Measurements from ENCODE around the gene PER1.
A peak's percentile ranks its signal among the peaks of the same experiment; 100 is the strongest.
"Not testable (repeated sequence)": the region's sequence is repeated elsewhere in the genome, so short reads cannot be mapped to it uniquely, and the experiment has no call there.

The PER1 gene

GRCh38 chr17:8152112-8152775, at the start of gene PER1:
TSS of gene PER1 (minus strand) at chr17:8152404. CDS start at chr17:8150706, 1,698 bp downstream.
- DNase-seq, result peak; percentile 92

GRCh38 chr17:8192070-8192815, 40.0 kb upstream of the PER1 start:
- peak; percentile 74 for DNase-seq

GRCh38 chr17:8190506-8190905, 38.3 kb upstream of the PER1 start:
- DNase-seq, result no peak

- peak; percentile 92 for DNase-seq
Measured at GRCh38 chr17:8189711-8190477, 37.7 kb upstream of the PER1 start, which contains the start of gene BORCS6. TSS of gene BORCS6 (minus strand) at chr17:8190180. CDS start at chr17:8190140, 40 bp downstream.

GRCh38 chr17:8189041-8189710, 37.0 kb upstream of the PER1 start:
- no peak for DNase-seq

- no peak for DNase-seq
Measured at GRCh38 chr17:8188263-8188839, 36.1 kb upstream of the PER1 start.

GRCh38 chr17:8187517-8188262, 35.5 kb upstream of the PER1 start:
- peak; percentile 96 for DNase-seq

GRCh38 chr17:8186787-8187516, 34.7 kb upstream of the PER1 start:
- DNase-seq, result peak; percentile 96

- DNase-seq, result no peak
Measured at GRCh38 chr17:8186446-8186786, 34.2 kb upstream of the PER1 start.

GRCh38 chr17:8185582-8186445, 33.6 kb upstream of the PER1 start:
- DNase-seq, result peak; percentile 87

- DNase-seq, result no peak
Measured at GRCh38 chr17:8176998-8177731, 25.0 kb upstream of the PER1 start.

GRCh38 chr17:8176197-8176940, 24.2 kb upstream of the PER1 start, which contains the start of gene TMEM107:
TSS of gene TMEM107 (minus strand) at chr17:8176380. CDS start at chr17:8176286, 94 bp downstream.
- DNase-seq, result peak; percentile 72

- peak; percentile 29 for DNase-seq
Measured at GRCh38 chr17:8175795-8176196, 23.6 kb upstream of the PER1 start.

GRCh38 chr17:8173871-8174322, 21.7 kb upstream of the PER1 start:
- no peak for DNase-seq

GRCh38 chr17:8173056-8173870, 21.1 kb upstream of the PER1 start:
- DNase-seq, result peak; percentile 83

- DNase-seq, result not testable (repeated sequence)
Measured at GRCh38 chr17:8170186-8170585, 18.0 kb upstream of the PER1 start.

GRCh38 chr17:8167526-8167925, 15.3 kb upstream of the PER1 start:
- no peak for DNase-seq
